Suprapubic skin (tissue), 4 donors: Measurements from ENCODE around the gene AGMO. TPM values are rescaled to one million over a fixed set of nuclear protein-coding genes. Genes with fewer than 3 reads are reported as not detected.

Source experiments
- DNase-seq, 2 donors: peaks; one replicate each; pipeline ENCODE4 v3.0.0-alpha.2; 2019; ENCODE audit warnings: low spot score in 2 of 2
- H3K27ac ChIP-seq: fragments of 200-600 bp; sonication (generic); one replicate; pipeline ENCODE4 v1.5.1; 2019
- H3K27me3 ChIP-seq: fragments of 200-600 bp; sonication (generic); one replicate; pipeline ENCODE4 v1.5.1; 2019
- H3K36me3 ChIP-seq: fragments of 200-600 bp; sonication (generic); one replicate; pipeline ENCODE4 v1.5.1; 2019
- H3K4me1 ChIP-seq: fragments of 200-600 bp; sonication (generic); one replicate; pipeline ENCODE4 v1.5.1; 2019
- H3K4me3 ChIP-seq: fragments of 200-600 bp; sonication (generic); one replicate; pipeline ENCODE4 v1.5.1; 2019; ENCODE audit warnings: mild to moderate bottlenecking
- H3K9me3 ChIP-seq: fragments of 200-600 bp; sonication (generic); one replicate; pipeline ENCODE4 v1.5.1; 2019
- EP300 ChIP-seq: sonication (generic); formaldehyde crosslinking; IDR thresholded peaks from one replicate; pipeline ENCODE4 v1.6.1; 2017; ENCODE audit warnings: antibody characterized with exemption
- POLR2A ChIP-seq, 2 donors: fragments of 450-650 bp; IDR thresholded peaks; one replicate each; pipeline ENCODE4 v1.6.1; 2017; ENCODE audit warnings: antibody characterized with exemption in 2 of 2, mild to moderate bottlenecking in 2 of 2, moderate library complexity in 2 of 2
- POLR2AphosphoS5 ChIP-seq, 3 donors: sonication (generic); formaldehyde crosslinking; IDR thresholded peaks; one replicate each; pipeline ENCODE4 v1.6.1; 2017; ENCODE audit warnings: antibody characterized with exemption in 3 of 3
- WGBS: methylation state at CpG from one replicate; pipeline ENCODE4 v1.1.5; 2018; 5-methylcytosine and 5-hydroxymethylcytosine counted together
- total RNA-seq, 4 donors: library from RNA; depleted of rRNA; stranded (reverse); fragments of >200 nt; gene quantifications; one replicate each; pipeline ENCODE4 v1.1.0, GENCODE V29; 2016
- TF ChIP-seq, protein P1 (sequence below), 2 donors: fragments of 200-600 bp in 1 of 2; fragments of 450-650 bp in 1 of 2; sonication (generic) in 1 of 2; IDR thresholded peaks; one replicate each; pipeline ENCODE4 v1.5.1; 2016 to 2019; ENCODE audit warnings: antibody characterized with exemption in 2 of 2, mild to moderate bottlenecking in 1 of 2, moderate library complexity in 1 of 2

The AGMO gene
- total RNA-seq, 4 donors from 2014 or later = 0.40 TPM; not detected in 3

DNA sequence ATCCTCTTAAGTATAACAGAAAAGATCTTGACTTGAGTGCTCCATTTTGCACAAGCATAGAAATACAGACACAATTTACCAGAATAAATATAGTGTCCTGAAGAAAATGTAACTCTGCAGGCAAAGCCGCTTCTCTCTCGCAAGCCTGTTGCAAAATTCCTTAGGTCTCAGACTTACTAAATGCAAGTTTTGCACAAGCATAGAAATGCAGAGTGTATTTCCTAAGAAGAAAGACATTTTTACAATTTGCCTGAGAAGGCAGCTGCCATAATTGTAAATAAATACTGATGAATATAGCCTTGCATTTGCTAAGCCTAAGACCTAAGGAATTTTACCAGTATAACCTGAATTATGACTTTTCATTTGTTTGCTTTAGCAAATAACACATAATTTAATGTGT, 67.1 kb downstream of the AGMO start:
- Histone ChIP-seq H3K27me3 (no peaks in the 10 kb centered on the region), H3K36me3 (no peaks in the 10 kb centered on the region), H3K4me1 (no peaks in the 10 kb centered on the region), H3K4me3 (no peak overlapping the region), H3K27ac (no peak overlapping the region), H3K9me3 (no peaks in the 10 kb centered on the region)
- TF ChIP-seq EP300 = no peak
- TF ChIP-seq, protein P1, sequence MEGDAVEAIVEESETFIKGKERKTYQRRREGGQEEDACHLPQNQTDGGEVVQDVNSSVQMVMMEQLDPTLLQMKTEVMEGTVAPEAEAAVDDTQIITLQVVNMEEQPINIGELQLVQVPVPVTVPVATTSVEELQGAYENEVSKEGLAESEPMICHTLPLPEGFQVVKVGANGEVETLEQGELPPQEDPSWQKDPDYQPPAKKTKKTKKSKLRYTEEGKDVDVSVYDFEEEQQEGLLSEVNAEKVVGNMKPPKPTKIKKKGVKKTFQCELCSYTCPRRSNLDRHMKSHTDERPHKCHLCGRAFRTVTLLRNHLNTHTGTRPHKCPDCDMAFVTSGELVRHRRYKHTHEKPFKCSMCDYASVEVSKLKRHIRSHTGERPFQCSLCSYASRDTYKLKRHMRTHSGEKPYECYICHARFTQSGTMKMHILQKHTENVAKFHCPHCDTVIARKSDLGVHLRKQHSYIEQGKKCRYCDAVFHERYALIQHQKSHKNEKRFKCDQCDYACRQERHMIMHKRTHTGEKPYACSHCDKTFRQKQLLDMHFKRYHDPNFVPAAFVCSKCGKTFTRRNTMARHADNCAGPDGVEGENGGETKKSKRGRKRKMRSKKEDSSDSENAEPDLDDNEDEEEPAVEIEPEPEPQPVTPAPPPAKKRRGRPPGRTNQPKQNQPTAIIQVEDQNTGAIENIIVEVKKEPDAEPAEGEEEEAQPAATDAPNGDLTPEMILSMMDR (IDR thresholded peaks at IDR 0.05) = no peak
- no peak for TF ChIP-seq POLR2AphosphoS5 (IDR thresholded peaks at IDR 0.05)
- TF ChIP-seq POLR2A (IDR thresholded peaks at IDR 0.05) = no peak
- 40% methylated on average over 2 of the region's 2 CpGs for WGBS
- no peak for DNase-seq

DNA sequence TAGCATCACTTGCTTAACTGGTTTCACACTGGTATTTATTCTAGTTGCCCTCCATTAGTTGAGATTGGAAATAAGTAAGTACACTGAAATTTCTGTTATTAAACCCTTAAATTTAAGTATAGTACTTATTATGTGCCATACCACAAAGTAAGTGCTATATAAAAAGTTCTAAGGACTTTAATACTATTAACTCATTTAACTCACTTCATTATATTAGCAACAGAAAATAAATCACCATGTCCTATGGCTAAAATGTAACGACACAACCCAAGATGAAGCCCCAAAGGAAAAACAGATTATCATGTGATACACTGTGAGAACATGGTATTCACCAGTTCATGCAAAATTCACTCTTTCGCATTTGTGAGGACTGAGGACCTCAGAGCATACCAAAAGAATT, 70.5 kb downstream of the AGMO start:
- no peaks in the 10 kb centered on the region for H3K36me3 ChIP-seq
- no peaks in the 10 kb centered on the region for H3K4me1 ChIP-seq
- H3K4me3 ChIP-seq = no peak overlapping the region
- H3K27me3 ChIP-seq = no peaks in the 10 kb centered on the region
- H3K27ac ChIP-seq = no peak overlapping the region
- WGBS = 48% methylated on average over 2 of the region's 2 CpGs
- H3K9me3 ChIP-seq = no peaks in the 10 kb centered on the region
- TF ChIP-seq POLR2AphosphoS5 (IDR thresholded peaks at IDR 0.05) (no peak), POLR2A (IDR thresholded peaks at IDR 0.05) (no peak), EP300 (no peak)
- TF ChIP-seq, protein P1 (IDR thresholded peaks at IDR 0.05) = no peak
- no peak for DNase-seq

DNA sequence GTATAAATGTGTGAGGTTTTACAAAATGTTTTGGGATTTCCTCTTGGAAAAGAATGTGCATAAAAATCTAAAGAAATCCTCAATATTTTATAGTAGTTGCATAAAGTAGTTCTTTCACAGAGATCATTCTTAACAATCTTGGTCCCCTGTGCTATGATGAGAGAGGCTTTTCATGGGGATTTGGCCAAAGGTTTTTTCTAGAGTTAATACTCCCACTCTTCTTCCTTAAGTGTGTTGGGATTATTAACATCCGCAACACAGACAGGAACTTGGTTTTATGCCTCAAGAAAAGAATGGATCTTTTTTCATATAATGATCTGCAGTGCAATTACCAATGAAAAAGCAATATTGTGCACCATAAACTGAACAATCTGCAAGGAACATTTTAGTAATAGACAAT, 71.5 kb downstream of the AGMO start:
- no peak for TF ChIP-seq EP300
- TF ChIP-seq, protein P1 (IDR thresholded peaks at IDR 0.05) = no peak
- no peak for TF ChIP-seq POLR2AphosphoS5 (IDR thresholded peaks at IDR 0.05)
- no peak for TF ChIP-seq POLR2A (IDR thresholded peaks at IDR 0.05)
- H3K4me3 ChIP-seq = no peak overlapping the region
- no peaks in the 10 kb centered on the region for H3K36me3 ChIP-seq
- H3K27ac ChIP-seq = no peak overlapping the region
- WGBS = 74% methylated on average over 1 of the region's 1 CpG
- no peaks in the 10 kb centered on the region for H3K27me3 ChIP-seq
- H3K9me3 ChIP-seq = no peaks in the 10 kb centered on the region
- H3K4me1 ChIP-seq = no peaks in the 10 kb centered on the region
- no peak for DNase-seq

DNA sequence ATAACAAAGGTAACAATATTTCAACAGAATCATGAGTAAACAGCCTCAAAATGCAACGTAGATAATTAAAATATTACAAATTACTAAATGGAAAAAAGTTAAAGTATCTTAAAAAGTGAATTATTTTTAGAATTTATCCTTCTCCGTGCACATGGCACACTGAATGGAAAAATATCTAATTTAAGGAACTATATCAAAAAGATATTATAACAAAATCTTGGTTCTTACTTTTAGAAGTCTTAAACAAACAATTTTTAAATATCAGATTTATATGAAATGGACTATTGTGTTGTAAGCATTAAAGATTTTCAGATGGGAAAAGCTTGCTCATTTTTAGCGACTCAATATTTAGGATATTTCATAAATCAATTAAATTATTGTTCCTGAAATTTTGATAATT, 72.0 kb downstream of the AGMO start:
- DNase-seq = no peak
- Histone ChIP-seq H3K4me3 (no peak overlapping the region), H3K27me3 (no peaks in the 10 kb centered on the region), H3K9me3 (no peaks in the 10 kb centered on the region), H3K36me3 (no peaks in the 10 kb centered on the region), H3K27ac (no peak overlapping the region), H3K4me1 (no peaks in the 10 kb centered on the region)
- 73% methylated on average over 3 of the region's 3 CpGs for WGBS
- no peak for TF ChIP-seq EP300

DNA sequence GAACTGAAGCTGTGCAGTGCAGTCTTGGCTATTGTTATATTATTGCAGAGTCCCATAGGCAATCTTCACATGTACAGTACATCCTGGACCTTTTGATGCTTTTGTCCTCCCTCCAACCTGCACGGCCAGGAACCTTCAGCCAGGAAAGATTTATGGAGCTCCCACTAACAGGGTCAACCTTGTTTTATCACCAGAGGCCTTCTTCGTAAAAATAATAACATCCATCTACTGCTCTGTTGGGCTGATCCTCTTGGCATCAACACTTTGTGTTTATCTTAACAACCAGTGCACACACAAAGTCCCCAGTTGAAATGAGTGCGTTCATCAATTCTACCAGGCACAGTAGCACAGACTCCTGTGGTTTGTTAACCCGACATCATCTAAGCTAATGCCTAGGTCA, 72.4 kb downstream of the AGMO start:
- no peak for DNase-seq
- no peak overlapping the region for H3K27ac ChIP-seq
- H3K9me3 ChIP-seq = no peaks in the 10 kb centered on the region
- H3K27me3 ChIP-seq = no peaks in the 10 kb centered on the region
- no peak for TF ChIP-seq POLR2AphosphoS5 (IDR thresholded peaks at IDR 0.05)
- TF ChIP-seq POLR2A (IDR thresholded peaks at IDR 0.05) = no peak
- TF ChIP-seq EP300 = no peak
- TF ChIP-seq, protein P1 (IDR thresholded peaks at IDR 0.05) = no peak
- no peaks in the 10 kb centered on the region for H3K36me3 ChIP-seq
- H3K4me3 ChIP-seq = no peak overlapping the region
- 41% methylated on average over 4 of the region's 4 CpGs for WGBS
- no peaks in the 10 kb centered on the region for H3K4me1 ChIP-seq

DNA sequence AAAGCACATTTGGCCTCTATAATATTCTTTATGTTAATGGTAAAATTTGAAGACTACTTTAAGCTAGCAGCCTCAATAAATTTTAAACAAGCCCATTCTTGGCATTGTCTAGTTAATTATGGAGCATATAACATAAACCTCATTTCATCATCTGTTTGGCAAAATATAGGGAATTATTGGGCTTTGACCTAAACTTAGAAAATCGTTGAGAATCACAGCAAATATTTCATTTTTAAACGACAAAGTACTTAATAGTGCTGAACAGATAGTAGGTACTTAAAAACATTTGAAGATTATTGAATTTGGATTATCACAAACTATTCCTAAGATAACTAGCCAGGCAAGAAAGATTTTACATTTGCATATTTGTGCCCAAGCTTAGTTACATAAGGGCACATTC, 73.4 kb downstream of the AGMO start:
- Histone ChIP-seq H3K4me1 (no peaks in the 10 kb centered on the region), H3K27ac (no peak overlapping the region), H3K4me3 (no peak overlapping the region), H3K36me3 (no peaks in the 10 kb centered on the region), H3K27me3 (no peaks in the 10 kb centered on the region), H3K9me3 (no peaks in the 10 kb centered on the region)
- TF ChIP-seq EP300 = no peak
- no peak for TF ChIP-seq POLR2A (IDR thresholded peaks at IDR 0.05)
- TF ChIP-seq POLR2AphosphoS5 (IDR thresholded peaks at IDR 0.05) = no peak
- TF ChIP-seq, protein P1 (IDR thresholded peaks at IDR 0.05) = no peak
- no peak for DNase-seq
- 76% methylated on average over 2 of the region's 2 CpGs for WGBS
